GM20431 (cell line): ENCODE data around the gene CNOT6.

Experiments used
- in situ Hi-C: fragments of 300-500 bp; cut with MseI, MboI; formaldehyde crosslinking; loops from one replicate; pipeline ENCODE4 v1.15.0; 2020; ENCODE audit warnings: low sequenced_read_pairs; ENCODE audit not compliant: unreplicated experiment

Gene CNOT6

GRCh38 chr5:180557217-180557809 is 63.1 kb downstream of the CNOT6 start:
- in situ Hi-C loops, result no loop called here

DNA sequence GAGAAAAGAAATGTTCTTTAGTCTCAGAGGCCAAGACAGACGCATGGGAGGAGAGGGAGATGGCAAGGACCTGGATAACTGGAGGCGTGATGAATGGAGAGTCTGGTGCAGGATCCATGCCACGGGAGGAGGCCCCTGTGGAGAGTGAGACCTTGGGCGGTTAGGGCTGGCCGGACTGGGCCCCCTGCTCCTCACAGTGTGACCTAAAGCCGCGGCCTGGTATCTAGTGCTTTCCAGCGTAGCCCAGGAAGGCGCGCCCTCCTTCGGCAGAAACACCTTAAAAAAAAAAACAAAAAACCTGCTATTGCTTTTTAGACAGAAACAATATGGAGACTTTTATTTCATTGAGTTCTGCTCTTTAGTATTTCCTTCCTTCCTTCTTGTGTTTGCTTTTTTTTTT is 64.1 kb downstream of the CNOT6 start:
- in situ Hi-C loops, result no loop called here

- in situ Hi-C loops, result no loop called here
Observed at GRCh38 chr5:180563994-180564393, 69.8 kb downstream of the CNOT6 start.

- in situ Hi-C loops, result no loop called here
Observed at GRCh38 chr5:180568914-180569313, 74.7 kb downstream of the CNOT6 start.

DNA sequence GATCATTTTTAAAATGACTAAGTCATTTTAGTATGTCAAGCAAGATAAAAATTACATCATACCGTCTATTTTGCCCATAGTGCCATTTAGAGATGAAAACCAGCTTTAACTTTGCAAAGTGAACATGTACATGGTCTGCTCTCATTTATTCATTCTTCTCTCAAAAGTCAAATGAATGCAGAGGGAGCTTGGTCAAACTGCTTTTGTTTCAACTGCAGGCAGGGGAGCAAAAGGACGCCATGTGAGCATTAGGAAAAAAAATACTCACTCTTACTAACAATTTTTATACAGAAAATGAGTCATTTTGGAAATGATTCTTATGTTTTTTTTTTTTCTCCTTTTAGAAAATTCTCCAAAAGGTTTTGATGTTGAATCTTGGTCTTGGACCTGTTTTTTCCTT is 81.4 kb downstream of the CNOT6 start:
- in situ Hi-C loops, result no loop called here

- in situ Hi-C loops, result no loop called here
Observed at GRCh38 chr5:180580681-180581080, 86.5 kb downstream of the CNOT6 start.

- in situ Hi-C loops, result no loop called here
Observed at GRCh38 chr5:180583738-180584137, 89.6 kb downstream of the CNOT6 start.

GRCh38 chr5:180586204-180586603 is 92.0 kb downstream of the CNOT6 start:
- in situ Hi-C loops, result no loop called here

- in situ Hi-C loops, result no loop called here
Observed at GRCh38 chr5:180586870-180587269, 92.7 kb downstream of the CNOT6 start.

DNA sequence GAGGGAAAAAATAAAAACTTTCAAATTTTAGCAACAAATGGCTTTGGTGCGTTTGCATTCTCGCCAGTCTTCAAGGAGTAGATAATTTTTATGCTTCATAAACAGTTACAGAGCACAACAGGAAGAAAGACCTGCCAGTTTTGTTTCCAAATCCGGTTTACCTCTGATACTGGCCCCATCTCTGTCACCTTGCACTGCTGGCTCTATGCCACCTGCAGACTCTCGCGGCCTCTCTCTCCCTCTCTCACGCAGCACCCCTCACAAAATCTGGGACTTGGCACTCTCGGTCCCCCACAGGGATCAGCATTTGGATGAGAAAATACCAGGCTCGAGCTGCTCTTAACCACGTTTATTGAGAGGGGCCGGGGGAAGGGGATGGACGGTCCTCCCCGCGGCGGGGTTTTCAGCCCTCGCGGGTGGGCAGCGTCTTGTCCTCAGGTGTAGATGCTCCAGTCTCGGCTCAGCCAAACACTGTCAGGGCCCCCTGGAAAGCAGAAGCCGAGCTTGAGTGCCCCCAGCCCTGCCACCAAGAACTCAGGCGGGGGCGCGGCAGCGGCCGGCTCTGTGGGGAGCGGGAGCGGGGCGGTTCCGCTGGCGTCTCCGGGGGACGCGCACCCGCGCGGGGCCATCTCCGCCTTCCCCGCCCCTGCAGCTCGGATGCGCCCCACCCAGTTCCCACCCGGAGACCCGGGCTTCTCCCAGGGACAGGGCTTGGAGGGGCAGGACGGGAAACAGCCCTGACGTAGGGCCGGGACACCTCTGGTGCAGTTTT is 95.8 kb downstream of the CNOT6 start:
- in situ Hi-C loops, result no loop called here

GRCh38 chr5:180590543-180591310 is 96.5 kb downstream of the CNOT6 start:
- in situ Hi-C loops, result no loop called here

DNA sequence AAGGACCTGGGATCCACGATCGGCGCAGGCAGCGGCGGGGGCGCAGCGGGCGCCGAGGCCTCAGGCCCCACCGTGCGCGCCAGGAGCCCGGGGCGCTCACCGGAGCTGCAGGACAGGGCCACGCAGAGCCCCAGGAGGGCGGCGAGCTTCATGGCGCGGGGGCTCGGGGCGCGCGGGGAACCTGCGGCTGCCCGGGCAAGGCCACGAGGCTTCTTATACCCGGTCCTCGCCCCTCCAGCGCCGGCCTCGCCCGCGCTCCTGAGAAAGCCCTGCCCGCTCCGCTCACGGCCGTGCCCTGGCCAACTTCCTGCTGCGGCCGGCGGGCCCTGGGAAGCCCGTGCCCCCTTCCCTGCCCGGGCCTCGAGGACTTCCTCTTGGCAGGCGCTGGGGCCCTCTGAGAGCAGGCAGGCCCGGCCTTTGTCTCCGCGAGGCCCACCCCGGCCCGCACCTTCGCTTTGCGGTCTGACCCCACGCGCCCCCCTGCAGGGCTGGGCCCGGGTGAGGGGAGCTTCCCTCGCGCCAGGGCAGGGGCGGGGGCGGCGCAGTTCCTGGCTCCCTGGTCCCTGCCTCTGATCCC is 97.2 kb downstream of the CNOT6 start, which contains the start of gene SCGB3A1:
Gene SCGB3A1 (minus strand): TSS at position 189 of the 577 bp plus-strand sequence. CDS start 37 bp downstream, at position 152.
- in situ Hi-C loops, result no loop called here

DNA sequence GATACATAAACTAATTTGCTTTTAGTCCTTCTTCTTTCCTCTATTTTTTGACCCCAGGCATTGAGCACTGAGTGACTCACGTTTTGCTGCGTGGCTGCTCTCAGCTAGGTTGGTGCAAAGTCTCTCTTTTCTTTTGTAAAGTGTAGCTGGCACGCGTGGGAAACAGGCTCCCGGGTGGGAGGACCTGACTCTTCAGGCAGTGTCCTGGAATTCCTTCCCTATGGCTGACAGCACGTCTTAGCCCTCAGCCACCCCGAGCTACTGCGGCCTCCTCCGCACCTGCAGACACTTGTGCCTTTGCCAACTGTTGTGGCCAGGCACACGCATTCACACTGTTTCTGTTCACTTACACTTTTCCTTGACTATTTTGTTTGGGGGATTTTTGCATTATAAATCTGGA is 98.0 kb downstream of the CNOT6 start:
- in situ Hi-C loops, result no loop called here

DNA sequence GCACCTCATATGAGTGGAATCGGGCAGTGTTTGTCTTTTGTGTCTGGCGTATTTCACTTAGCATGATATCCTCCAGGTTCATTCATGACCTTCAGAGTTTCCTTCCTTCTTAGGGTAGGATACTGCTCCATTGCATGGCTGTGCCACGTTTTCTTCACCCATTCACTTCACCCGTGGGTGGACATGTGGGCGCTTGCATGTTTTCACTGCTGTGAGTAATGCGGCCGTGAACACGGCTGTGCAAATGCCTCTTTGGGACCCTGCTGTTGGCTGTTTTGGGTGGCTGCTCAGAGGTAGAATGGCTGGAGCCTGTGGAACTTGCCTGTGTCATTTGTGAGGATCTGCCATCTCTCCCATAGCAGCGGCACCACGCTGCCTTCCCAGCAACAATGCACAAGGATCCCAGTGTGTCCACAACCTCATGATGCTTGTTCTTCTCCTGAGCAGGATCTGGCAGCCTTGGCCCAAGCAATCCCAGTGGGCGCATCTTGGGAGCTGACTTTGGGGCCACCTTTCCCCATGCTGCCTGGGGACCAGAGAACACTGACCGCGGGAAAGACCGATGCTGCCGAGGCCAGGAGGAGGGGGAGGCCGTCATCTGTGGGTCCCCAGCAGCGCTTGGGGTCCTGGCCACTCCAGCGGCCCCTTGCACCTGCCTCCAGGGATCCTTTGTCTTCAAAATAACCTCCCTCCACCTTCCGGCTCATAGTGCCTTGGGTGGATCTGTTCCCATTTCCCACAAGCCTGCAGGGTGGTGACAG is 99.4 kb downstream of the CNOT6 start:
- in situ Hi-C loops, result no loop called here

- in situ Hi-C loops, result no loop called here
Observed at GRCh38 chr5:180594311-180595045, 100.3 kb downstream of the CNOT6 start.

GRCh38 chr5:180595046-180595379 is 100.8 kb downstream of the CNOT6 start:
- in situ Hi-C loops, result no loop called here

- in situ Hi-C loops, result no loop called here
Observed at GRCh38 chr5:180595381-180596114, 101.4 kb downstream of the CNOT6 start.

- in situ Hi-C loops, result no loop called here
Observed at GRCh38 chr5:180596115-180596667, 102.0 kb downstream of the CNOT6 start.
